Chondrocyte (in vitro differentiated cells): ENCODE measurements around the gene STAC. TPM values are rescaled to one million over a fixed set of nuclear protein-coding genes. Genes with fewer than 3 reads are reported as not detected.
"Not testable (repeated sequence)": the region's sequence is repeated elsewhere in the genome, so short reads cannot be mapped to it uniquely, and the experiment has no call there.

ENCODE experiments used
- DNase-seq: peaks from one replicate; pipeline ENCODE4 v3.0.0; 2021; ENCODE audit warnings: mixed read lengths, low spot score
- H3K27ac Mint-ChIP-seq: one replicate; pipeline ENCODE4 v1.8.0; 2021; ENCODE audit warnings: mild to moderate bottlenecking, moderate library complexity, mixed read lengths; ENCODE audit not compliant: unreplicated experiment
- H3K27me3 Mint-ChIP-seq: 2 replicates; pipeline ENCODE4 v1.8.0; 2021; ENCODE audit warnings: low read depth, mixed read lengths
- H3K36me3 Mint-ChIP-seq: 2 replicates; pipeline ENCODE4 v1.8.0; 2021; ENCODE audit warnings: low read depth, mixed read lengths
- H3K4me1 Mint-ChIP-seq: 2 replicates; pipeline ENCODE4 v1.8.0; 2021; ENCODE audit warnings: low read depth, mild to moderate bottlenecking, mixed read lengths
- H3K4me3 Mint-ChIP-seq: one replicate; pipeline ENCODE4 v1.8.0; 2021; ENCODE audit warnings: mild to moderate bottlenecking, moderate library complexity, mixed read lengths; ENCODE audit not compliant: unreplicated experiment
- H3K9me3 Mint-ChIP-seq: 2 replicates; pipeline ENCODE4 v1.8.0; 2021; ENCODE audit warnings: low read depth, mixed read lengths
- total RNA-seq: library from RNA; stranded (reverse); gene quantifications from 3 replicates; pipeline ENCODE4 v1.2.1, GENCODE V29; 2021
- TF ChIP-seq, protein P1 (sequence below): fragments of 200-600 bp; sonication (generic); IDR thresholded peaks from 2 replicates; pipeline ENCODE4 v1.5.0; 2021; ENCODE audit warnings: antibody characterized with exemption, mild to moderate bottlenecking, moderate library complexity

STAC gene
- total RNA-seq, 1 donor from 2014 or later: 0.07 TPM

DNA sequence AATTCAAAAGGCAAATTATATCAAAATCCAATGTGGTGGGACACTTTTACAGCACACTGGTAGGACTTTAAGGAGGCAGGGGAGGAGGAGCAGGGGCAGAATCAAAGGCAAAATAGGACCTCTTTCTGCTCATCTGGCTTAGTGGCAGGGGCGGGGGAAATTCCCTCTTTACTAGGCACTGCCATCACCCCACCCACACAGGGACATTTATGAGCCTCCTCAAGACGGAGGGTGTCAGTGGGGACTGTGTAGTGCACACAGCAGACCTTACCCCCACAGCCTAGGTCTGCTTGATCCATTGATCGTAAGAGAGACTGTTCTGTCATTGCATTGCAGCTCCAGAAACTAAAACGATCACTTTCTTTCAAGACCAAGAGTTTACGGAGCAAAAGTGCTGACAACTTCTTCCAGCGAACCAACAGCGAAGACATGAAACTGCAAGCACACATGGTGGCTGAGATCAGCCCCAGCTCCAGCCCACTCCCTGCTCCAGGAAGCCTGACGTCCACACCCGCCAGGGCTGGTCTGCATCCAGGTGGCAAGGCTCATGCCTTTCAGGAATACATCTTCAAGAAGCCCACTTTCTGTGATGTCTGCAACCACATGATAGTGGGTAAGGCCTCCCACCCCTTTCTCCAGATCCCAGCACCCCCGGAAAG lies 62.9 kb downstream of the STAC start:
- no peak for DNase-seq
- Mint-ChIP-seq H3K4me3 (no peak overlapping the region), H3K9me3 (no peaks in the 10 kb centered on the region), H3K4me1 (no peaks in the 10 kb centered on the region), H3K27ac (no peak overlapping the region), H3K36me3 (no peaks in the 10 kb centered on the region), H3K27me3 (peaks cover 8% of the 10 kb centered on the region)
- TF ChIP-seq, protein P1, sequence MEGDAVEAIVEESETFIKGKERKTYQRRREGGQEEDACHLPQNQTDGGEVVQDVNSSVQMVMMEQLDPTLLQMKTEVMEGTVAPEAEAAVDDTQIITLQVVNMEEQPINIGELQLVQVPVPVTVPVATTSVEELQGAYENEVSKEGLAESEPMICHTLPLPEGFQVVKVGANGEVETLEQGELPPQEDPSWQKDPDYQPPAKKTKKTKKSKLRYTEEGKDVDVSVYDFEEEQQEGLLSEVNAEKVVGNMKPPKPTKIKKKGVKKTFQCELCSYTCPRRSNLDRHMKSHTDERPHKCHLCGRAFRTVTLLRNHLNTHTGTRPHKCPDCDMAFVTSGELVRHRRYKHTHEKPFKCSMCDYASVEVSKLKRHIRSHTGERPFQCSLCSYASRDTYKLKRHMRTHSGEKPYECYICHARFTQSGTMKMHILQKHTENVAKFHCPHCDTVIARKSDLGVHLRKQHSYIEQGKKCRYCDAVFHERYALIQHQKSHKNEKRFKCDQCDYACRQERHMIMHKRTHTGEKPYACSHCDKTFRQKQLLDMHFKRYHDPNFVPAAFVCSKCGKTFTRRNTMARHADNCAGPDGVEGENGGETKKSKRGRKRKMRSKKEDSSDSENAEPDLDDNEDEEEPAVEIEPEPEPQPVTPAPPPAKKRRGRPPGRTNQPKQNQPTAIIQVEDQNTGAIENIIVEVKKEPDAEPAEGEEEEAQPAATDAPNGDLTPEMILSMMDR: no peak

DNA sequence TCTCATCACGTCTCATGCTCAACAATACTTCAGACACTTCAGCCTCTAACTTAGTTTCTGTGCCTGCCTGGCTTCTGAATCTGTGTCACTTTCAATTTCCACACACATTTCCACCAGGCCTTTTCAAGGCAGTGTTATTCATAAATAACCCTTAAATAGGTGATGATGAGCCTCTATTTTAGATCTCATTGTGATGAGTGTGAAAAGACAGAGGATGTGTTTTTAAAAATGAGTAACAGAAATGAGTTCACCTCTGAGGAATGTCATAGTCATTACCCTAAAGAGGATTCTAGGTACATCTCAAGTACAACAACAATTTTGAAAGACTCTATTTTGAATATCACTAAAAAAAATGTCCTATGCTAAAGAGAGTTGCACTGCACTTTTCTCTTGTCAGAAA lies 64.6 kb downstream of the STAC start:
- no peaks in the 10 kb centered on the region for H3K4me1 Mint-ChIP-seq
- no peaks in the 10 kb centered on the region for H3K36me3 Mint-ChIP-seq
- H3K4me3 Mint-ChIP-seq: no peak overlapping the region
- H3K27ac Mint-ChIP-seq: no peak overlapping the region
- H3K9me3 Mint-ChIP-seq: no peaks in the 10 kb centered on the region
- no peak for DNase-seq
- H3K27me3 Mint-ChIP-seq: no peaks in the 10 kb centered on the region
- TF ChIP-seq, protein P1: no peak

GRCh38 chr3:36446276-36446675 lies 66.0 kb downstream of the STAC start:
- H3K27ac Mint-ChIP-seq: no peak overlapping the region
- H3K36me3 Mint-ChIP-seq: no peaks in the 10 kb centered on the region
- H3K4me3 Mint-ChIP-seq: no peak overlapping the region
- H3K27me3 Mint-ChIP-seq: peaks cover 4% of the 10 kb centered on the region
- TF ChIP-seq, protein P1: no peak
- no peaks in the 10 kb centered on the region for H3K9me3 Mint-ChIP-seq
- no peak for DNase-seq
- H3K4me1 Mint-ChIP-seq: no peaks in the 10 kb centered on the region

DNA sequence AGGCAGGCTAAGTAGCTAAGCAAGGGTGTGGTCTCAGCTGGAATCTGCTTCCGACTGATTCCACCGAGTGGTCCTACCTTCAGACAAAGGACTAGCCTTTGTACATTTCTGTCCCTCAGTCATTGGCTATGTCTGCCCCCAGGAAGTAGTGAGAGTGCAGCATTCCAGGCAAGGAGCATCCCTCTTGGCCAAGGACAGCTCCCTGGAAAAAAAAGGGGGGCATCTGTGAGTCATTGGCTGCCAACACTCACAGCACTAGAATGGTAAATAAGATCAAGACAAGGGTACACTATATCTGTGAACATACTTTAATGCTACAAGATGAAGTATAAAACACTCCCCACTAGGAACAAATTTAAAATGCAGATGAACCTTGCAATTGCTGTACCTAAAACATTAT lies 66.8 kb downstream of the STAC start:
- peaks cover 5% of the 10 kb centered on the region for H3K27me3 Mint-ChIP-seq
- H3K9me3 Mint-ChIP-seq: no peaks in the 10 kb centered on the region
- H3K4me3 Mint-ChIP-seq: no peak overlapping the region
- H3K27ac Mint-ChIP-seq: no peak overlapping the region
- TF ChIP-seq, protein P1: no peak
- no peaks in the 10 kb centered on the region for H3K36me3 Mint-ChIP-seq
- DNase-seq: no peak
- no peaks in the 10 kb centered on the region for H3K4me1 Mint-ChIP-seq

DNA sequence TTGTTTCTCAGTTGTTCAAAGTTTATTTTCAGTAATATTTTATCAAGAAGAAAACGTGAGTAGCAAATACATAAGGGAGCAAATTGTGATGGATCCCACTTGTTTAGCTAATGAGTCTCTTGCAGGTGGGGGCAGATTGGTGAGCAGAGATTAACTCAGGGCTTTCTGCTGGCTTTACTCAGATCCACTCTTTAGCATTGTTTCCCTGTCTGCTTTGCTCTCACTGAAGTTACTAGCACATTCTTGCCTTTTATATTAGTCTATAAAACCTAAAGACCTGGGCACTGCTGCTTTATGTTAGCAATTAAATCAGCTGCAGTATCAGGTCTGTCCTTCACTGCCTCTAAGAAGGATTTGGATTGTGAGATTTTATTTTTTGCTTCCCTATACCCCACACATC lies 71.5 kb downstream of the STAC start:
- H3K27me3 Mint-ChIP-seq: peaks cover 7% of the 10 kb centered on the region

GRCh38 chr3:36453213-36453612 lies 72.9 kb downstream of the STAC start:
- not testable (repeated sequence) for H3K4me1 Mint-ChIP-seq, DNase-seq, H3K27me3 Mint-ChIP-seq, H3K4me3 Mint-ChIP-seq, H3K9me3 Mint-ChIP-seq, H3K36me3 Mint-ChIP-seq, H3K27ac Mint-ChIP-seq

More for the DNA sequence above, 71.5 kb downstream of the STAC start:
- no peaks in the 10 kb centered on the region for H3K9me3 Mint-ChIP-seq
- DNase-seq: no peak
- no peaks in the 10 kb centered on the region for H3K4me1 Mint-ChIP-seq
- no peak overlapping the region for H3K27ac Mint-ChIP-seq
- no peaks in the 10 kb centered on the region for H3K36me3 Mint-ChIP-seq
- TF ChIP-seq, protein P1: no peak
- H3K4me3 Mint-ChIP-seq: no peak overlapping the region

DNA sequence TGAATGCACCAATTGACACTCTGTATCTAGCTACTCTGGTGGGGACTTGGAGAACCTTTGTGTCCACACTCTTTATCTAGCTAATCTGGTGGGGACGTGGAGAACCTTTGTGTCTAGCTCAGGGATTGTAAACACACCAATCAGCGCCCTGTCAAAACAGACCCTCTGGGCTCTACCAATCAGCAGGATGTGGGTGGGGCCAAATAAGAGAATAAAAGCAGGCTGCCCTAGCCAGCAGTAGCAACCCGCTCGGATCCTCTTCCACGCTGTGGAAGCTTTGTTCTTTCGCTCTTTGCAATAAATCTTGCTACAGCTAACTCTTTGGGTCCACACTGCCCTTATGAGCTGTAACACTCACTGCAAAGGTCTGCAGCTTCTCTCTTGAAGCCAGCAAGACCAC lies 73.6 kb downstream of the STAC start:
- H3K4me3 Mint-ChIP-seq, H3K9me3 Mint-ChIP-seq, DNase-seq, H3K4me1 Mint-ChIP-seq, H3K27ac Mint-ChIP-seq, H3K36me3 Mint-ChIP-seq: not testable (repeated sequence)
- H3K27me3 Mint-ChIP-seq: peaks cover 12% of the 10 kb centered on the region
